Kidney (tissue), 14 donors: Measurements from ENCODE around the gene MRC2. TPM values are rescaled to one million over a fixed set of nuclear protein-coding genes. Genes with fewer than 3 reads are reported as not detected.

ENCODE experiments used
- DNase-seq, 5 donors: peaks; one replicate each; pipeline ENCODE4 v3.0.0-alpha.2; 2013 to 2020
- FAIRE-seq: peaks from 2 replicates; lab custom pipeline; 2012; peaks lifted over from hg19 to GRCh38; lab: Jason Lieb, UNC
- H3K27ac ChIP-seq, 2 donors: one replicate each; pipeline ENCODE4 v1.7.0; 2013; ENCODE audit warnings: low read depth in 2 of 2, low read length in 2 of 2, inconsistent platforms in 1 of 2
- H3K27me3 ChIP-seq: one replicate; pipeline ENCODE4 v1.7.1; 2013; ENCODE audit warnings: low read length, inconsistent platforms; ENCODE audit not compliant: control insufficient read depth, insufficient read depth
- H3K36me3 ChIP-seq, 3 donors: one replicate each; pipeline versions ENCODE4 v1.7.0 to v1.7.1; 2013; ENCODE audit warnings: low read length in 3 of 3, control low read depth in 1 of 3, inconsistent platforms in 1 of 3; ENCODE audit not compliant: insufficient read depth in 3 of 3, control insufficient read depth in 2 of 3
- H3K4me1 ChIP-seq, 3 donors: one replicate each; pipeline versions ENCODE4 v1.7.0 to v1.7.1; 2013; ENCODE audit warnings: low read length in 3 of 3, inconsistent platforms in 1 of 3, low read depth in 1 of 3; ENCODE audit not compliant: control insufficient read depth in 2 of 3, insufficient read depth in 2 of 3
- H3K4me3 ChIP-seq, 3 donors: one replicate each; pipeline versions ENCODE4 v1.7.0 to v1.8.1; 2013; ENCODE audit warnings: low read length in 3 of 3, control low read depth in 1 of 3, inconsistent platforms in 1 of 3
- H3K9ac ChIP-seq, 3 donors: one replicate each; pipeline versions ENCODE4 v1.7.0 to v1.7.1; 2013; ENCODE audit warnings: low read length in 3 of 3, control low read depth in 1 of 3, inconsistent platforms in 1 of 3
- H3K9me3 ChIP-seq, 3 donors: one replicate each; pipeline versions ENCODE4 v1.7.0 to v1.7.1; 2013; ENCODE audit warnings: low read length in 3 of 3, control low read depth in 1 of 3, inconsistent platforms in 1 of 3; ENCODE audit not compliant: control insufficient read depth in 2 of 3, insufficient read depth in 1 of 3
- intact Hi-C: fragments of 100-400 bp; cut with DNase I; formaldehyde crosslinking; loops from one replicate; pipeline ENCODE4 v1.11.1; 2022
- polyA plus RNA-seq: library from polyadenylated mRNA; stranded (reverse); fragments of 350-450 nt; fragmentation: Illumina TruSeq; extraction: RNeasy Lipid Tissue Mini Kit (QIAGEN cat#74804); gene quantifications from one replicate; pipeline ENCODE4 v1.2.3, GENCODE V29; 2014; ENCODE audit warnings: low read depth, low replicate concordance; ENCODE audit not compliant: insufficient read depth
- total RNA-seq: library from RNA; stranded (reverse); fragmentation: NEBNext Ultra II Directional; extraction: Animal tissue kit (Norgen Biotek cat#: 25700); gene quantifications from one replicate; pipeline ENCODE4 v1.2.1, GENCODE V29; 2021
- TF ChIP-seq, protein P1 (sequence below): IDR thresholded peaks from 3 replicates; pipeline ENCODE4 v1.5.1; 2012; ENCODE audit warnings: mild to moderate bottlenecking, moderate library complexity, borderline replicate concordance; ENCODE audit not compliant: insufficient read depth; ENCODE audit errors: extremely low read depth
- donor health status: control.
- donor health status: control.
- donor health status: control.
- donor health status: control.
- donor health status: control.
- donor health status: DM: yes; HTN: yes; CAD: no.
- donor health status: Normal renal cell carcinoma (clear cell type).

The MRC2 gene
- total and polyA plus RNA-seq, 2 donors from 2014 or later: 18.0 to 23.7 TPM

GRCh38 chr17:62668091-62668804 is 40.8 kb downstream of the MRC2 start:
- Histone ChIP-seq H3K4me3 (no peak overlapping the region), H3K27me3 (no peaks in the 10 kb centered on the region), H3K36me3 (no peaks in the 10 kb centered on the region), H3K4me1 (no peaks in the 10 kb centered on the region), H3K9ac (no peak overlapping the region), H3K27ac (no peak overlapping the region), H3K9me3 (no peaks in the 10 kb centered on the region)
- intact Hi-C loops: no loop called here
- TF ChIP-seq, protein P1, sequence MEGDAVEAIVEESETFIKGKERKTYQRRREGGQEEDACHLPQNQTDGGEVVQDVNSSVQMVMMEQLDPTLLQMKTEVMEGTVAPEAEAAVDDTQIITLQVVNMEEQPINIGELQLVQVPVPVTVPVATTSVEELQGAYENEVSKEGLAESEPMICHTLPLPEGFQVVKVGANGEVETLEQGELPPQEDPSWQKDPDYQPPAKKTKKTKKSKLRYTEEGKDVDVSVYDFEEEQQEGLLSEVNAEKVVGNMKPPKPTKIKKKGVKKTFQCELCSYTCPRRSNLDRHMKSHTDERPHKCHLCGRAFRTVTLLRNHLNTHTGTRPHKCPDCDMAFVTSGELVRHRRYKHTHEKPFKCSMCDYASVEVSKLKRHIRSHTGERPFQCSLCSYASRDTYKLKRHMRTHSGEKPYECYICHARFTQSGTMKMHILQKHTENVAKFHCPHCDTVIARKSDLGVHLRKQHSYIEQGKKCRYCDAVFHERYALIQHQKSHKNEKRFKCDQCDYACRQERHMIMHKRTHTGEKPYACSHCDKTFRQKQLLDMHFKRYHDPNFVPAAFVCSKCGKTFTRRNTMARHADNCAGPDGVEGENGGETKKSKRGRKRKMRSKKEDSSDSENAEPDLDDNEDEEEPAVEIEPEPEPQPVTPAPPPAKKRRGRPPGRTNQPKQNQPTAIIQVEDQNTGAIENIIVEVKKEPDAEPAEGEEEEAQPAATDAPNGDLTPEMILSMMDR: no peak
- DNase-seq (peak in 1 of 5 donors; percentile 34), FAIRE-seq (no peak)

GRCh38 chr17:62670202-62670821 is 42.8 kb downstream of the MRC2 start:
- no peaks in the 10 kb centered on the region for H3K36me3 ChIP-seq
- no peak overlapping the region for H3K9ac ChIP-seq
- no peaks in the 10 kb centered on the region for H3K4me1 ChIP-seq
- DNase-seq (peak; percentile 37 to 62 (median 53)), FAIRE-seq (no peak)
- no peaks in the 10 kb centered on the region for H3K27me3 ChIP-seq
- H3K9me3 ChIP-seq: no peaks in the 10 kb centered on the region
- intact Hi-C loops: no loop called here
- TF ChIP-seq, protein P1: no peak
- no peak overlapping the region for H3K27ac ChIP-seq
- no peak overlapping the region for H3K4me3 ChIP-seq

DNA sequence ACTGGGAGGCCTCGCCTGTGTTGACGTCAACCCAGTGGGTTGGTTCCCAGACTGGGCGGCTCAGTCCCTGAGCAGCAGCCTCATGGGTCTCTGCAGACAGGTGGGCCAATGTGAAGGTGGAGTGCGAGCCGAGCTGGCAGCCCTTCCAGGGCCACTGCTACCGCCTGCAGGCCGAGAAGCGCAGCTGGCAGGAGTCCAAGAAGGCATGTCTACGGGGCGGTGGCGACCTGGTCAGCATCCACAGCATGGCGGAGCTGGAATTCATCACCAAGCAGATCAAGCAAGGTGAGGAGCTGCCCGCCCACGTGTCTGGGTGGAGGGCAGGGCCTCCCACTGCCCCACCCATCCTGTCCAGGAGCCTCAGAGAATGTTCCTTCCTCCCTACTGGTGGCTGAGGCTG is 44.1 kb downstream of the MRC2 start:
- intact Hi-C loops: no loop called here
- TF ChIP-seq, protein P1: no peak
- no peak overlapping the region for H3K27ac ChIP-seq
- DNase-seq (peak in 3 of 5 donors; percentile 40 to 82 (median 52)), FAIRE-seq (no peak)
- H3K9ac ChIP-seq: no peak overlapping the region
- H3K36me3 ChIP-seq: no peaks in the 10 kb centered on the region
- no peak overlapping the region for H3K4me3 ChIP-seq
- H3K4me1 ChIP-seq: no peaks in the 10 kb centered on the region
- no peaks in the 10 kb centered on the region for H3K27me3 ChIP-seq
- no peaks in the 10 kb centered on the region for H3K9me3 ChIP-seq
